Gastroesophageal sphincter (tissue), 3 donors: ENCODE results near the gene SH3RF3.

Source experiments
- CTCF ChIP-seq, 4 experiments: fragments of 200-600 bp in 2 of 4; fragments of 450-650 bp in 2 of 4; sonication (generic) in 1 of 4; IDR thresholded peaks; one replicate each; pipeline ENCODE4 v1.5.1; 2017 to 2019; ENCODE audit warnings: antibody characterized with exemption in 4 of 4, mild to moderate bottlenecking in 2 of 4, moderate library complexity in 2 of 4
- EP300 ChIP-seq: sonication (generic); formaldehyde crosslinking; IDR thresholded peaks from one replicate; pipeline ENCODE4 v1.6.1; 2017; ENCODE audit warnings: antibody characterized with exemption, mild to moderate bottlenecking
- POLR2A ChIP-seq, 2 donors: fragments of 450-650 bp; IDR thresholded peaks; one replicate each; pipeline ENCODE4 v1.6.1; 2017; ENCODE audit warnings: antibody characterized with exemption in 2 of 2, mild to moderate bottlenecking in 2 of 2, moderate library complexity in 1 of 2
- POLR2AphosphoS5 ChIP-seq: sonication (generic); formaldehyde crosslinking; IDR thresholded peaks from one replicate; pipeline ENCODE4 v1.6.1; 2017; ENCODE audit warnings: antibody characterized with exemption

GRCh38 chr2:109419960-109420370, 291.0 kb downstream of the SH3RF3 start:
- TF ChIP-seq POLR2AphosphoS5 (no peak), CTCF (IDR thresholded peaks at IDR 0.05) (no peak), POLR2A (IDR thresholded peaks at IDR 0.05) (no peak), EP300 (no peak)
